Suprapubic skin (tissue), 3 donors: ENCODE results near the gene NPAS3.

ENCODE experiments used
- POLR2A ChIP-seq, 2 donors: fragments of 450-650 bp; IDR thresholded peaks; one replicate each; pipeline ENCODE4 v1.6.1; 2017; ENCODE audit warnings: antibody characterized with exemption in 2 of 2, mild to moderate bottlenecking in 2 of 2, moderate library complexity in 2 of 2
- TF ChIP-seq, protein P1 (sequence below), 2 donors: fragments of 200-600 bp in 1 of 2; fragments of 450-650 bp in 1 of 2; sonication (generic) in 1 of 2; IDR thresholded peaks; one replicate each; pipeline ENCODE4 v1.5.1; 2016 to 2019; ENCODE audit warnings: antibody characterized with exemption in 2 of 2, mild to moderate bottlenecking in 1 of 2, moderate library complexity in 1 of 2

DNA sequence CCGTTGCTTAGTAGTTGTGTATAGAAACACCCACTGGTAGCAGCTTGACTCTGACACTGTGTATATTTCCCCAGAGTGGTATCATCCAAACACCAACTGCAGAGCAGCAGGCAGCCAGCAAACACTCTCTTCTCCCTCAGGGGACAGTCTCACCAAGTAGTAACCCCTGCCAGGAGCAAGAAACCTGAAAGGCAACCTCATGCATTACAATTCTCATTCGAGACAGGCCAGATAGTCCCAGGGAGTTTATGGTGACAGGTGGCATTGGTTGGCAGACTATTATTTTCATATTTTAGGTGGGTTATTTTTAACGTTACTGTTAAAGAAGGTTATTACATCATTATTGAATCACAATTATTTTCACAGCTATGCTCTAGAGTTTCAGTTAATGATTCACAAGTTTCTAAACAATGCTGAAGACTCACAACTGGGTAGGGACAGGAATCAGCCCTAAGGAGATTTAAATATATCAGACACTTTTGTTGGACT lies 789.4 kb downstream of the NPAS3 start:
- TF ChIP-seq, protein P1, sequence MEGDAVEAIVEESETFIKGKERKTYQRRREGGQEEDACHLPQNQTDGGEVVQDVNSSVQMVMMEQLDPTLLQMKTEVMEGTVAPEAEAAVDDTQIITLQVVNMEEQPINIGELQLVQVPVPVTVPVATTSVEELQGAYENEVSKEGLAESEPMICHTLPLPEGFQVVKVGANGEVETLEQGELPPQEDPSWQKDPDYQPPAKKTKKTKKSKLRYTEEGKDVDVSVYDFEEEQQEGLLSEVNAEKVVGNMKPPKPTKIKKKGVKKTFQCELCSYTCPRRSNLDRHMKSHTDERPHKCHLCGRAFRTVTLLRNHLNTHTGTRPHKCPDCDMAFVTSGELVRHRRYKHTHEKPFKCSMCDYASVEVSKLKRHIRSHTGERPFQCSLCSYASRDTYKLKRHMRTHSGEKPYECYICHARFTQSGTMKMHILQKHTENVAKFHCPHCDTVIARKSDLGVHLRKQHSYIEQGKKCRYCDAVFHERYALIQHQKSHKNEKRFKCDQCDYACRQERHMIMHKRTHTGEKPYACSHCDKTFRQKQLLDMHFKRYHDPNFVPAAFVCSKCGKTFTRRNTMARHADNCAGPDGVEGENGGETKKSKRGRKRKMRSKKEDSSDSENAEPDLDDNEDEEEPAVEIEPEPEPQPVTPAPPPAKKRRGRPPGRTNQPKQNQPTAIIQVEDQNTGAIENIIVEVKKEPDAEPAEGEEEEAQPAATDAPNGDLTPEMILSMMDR (IDR thresholded peaks at IDR 0.05): no peak
- TF ChIP-seq POLR2A (IDR thresholded peaks at IDR 0.05): no peak
